ENCODE results near the gene ZNF578. TPM values are rescaled to one million over a fixed set of nuclear protein-coding genes. Genes with fewer than 3 reads are reported as not detected.
A peak's percentile ranks its signal among the peaks of the same experiment; 100 is the strongest.

The ZNF578 gene
- total RNA-seq, 2 donors from 2014 or later, result 11.8 to 29.8 TPM

DNA sequence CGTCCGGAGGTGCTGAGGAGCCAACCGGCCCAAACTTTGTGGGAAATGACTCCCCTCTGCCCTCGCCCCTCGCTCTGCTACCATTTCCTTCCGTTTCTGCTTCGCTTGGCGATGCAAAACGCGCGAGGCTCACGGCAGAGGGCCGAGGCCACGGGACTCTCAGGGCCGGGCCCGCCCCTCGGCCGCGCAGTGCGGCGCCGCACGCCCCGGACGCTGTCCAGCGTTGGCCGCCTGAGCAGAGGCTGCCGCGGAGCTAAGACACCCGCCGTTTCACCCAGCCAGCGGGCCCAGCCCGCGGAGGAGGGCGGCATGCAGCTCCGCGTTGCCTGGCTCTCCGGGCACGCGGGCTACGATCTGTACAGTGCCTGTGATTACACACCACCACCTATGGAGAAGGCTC, 2.1 kb upstream of the ZNF578 start:
- TF ChIP-seq, protein P1, sequence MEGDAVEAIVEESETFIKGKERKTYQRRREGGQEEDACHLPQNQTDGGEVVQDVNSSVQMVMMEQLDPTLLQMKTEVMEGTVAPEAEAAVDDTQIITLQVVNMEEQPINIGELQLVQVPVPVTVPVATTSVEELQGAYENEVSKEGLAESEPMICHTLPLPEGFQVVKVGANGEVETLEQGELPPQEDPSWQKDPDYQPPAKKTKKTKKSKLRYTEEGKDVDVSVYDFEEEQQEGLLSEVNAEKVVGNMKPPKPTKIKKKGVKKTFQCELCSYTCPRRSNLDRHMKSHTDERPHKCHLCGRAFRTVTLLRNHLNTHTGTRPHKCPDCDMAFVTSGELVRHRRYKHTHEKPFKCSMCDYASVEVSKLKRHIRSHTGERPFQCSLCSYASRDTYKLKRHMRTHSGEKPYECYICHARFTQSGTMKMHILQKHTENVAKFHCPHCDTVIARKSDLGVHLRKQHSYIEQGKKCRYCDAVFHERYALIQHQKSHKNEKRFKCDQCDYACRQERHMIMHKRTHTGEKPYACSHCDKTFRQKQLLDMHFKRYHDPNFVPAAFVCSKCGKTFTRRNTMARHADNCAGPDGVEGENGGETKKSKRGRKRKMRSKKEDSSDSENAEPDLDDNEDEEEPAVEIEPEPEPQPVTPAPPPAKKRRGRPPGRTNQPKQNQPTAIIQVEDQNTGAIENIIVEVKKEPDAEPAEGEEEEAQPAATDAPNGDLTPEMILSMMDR (conservative IDR thresholded peaks at IDR 0.05), result no peak
- H3K9me3 Mint-ChIP-seq, result peaks cover 64% of the 10 kb centered on the region
- H3K4me1 Mint-ChIP-seq, result no peaks in the 10 kb centered on the region
- Histone ChIP-seq H3K4me3 (ENCODE audit: low read length) (no peak overlapping the region), H3K9me3 (ENCODE audit: control insufficient read depth, low read length) (peaks cover 79% of the 10 kb centered on the region), H3K36me3 (ENCODE audit: control insufficient read depth, insufficient read depth, low read length) (no peaks in the 10 kb centered on the region), H3K27me3 (ENCODE audit: control insufficient read depth, insufficient read depth, low read length, poor library complexity, severe bottlenecking) (no peaks in the 10 kb centered on the region), H3K9ac (ENCODE audit: extremely low read depth, low read length, poor library complexity, severe bottlenecking) (no peak overlapping the region), H3K27ac (ENCODE audit: low read depth, low read length) (no peak overlapping the region), H3K4me1 (ENCODE audit: control insufficient read depth, insufficient read depth, low read length) (no peaks in the 10 kb centered on the region)
- H3K36me3 Mint-ChIP-seq (ENCODE audit: low read depth), result no peaks in the 10 kb centered on the region
- DNase-seq, result no peak
- H3K4me3 Mint-ChIP-seq, result no peak overlapping the region
- 91 to 97% methylated on average over 33 to 41 of the region's 41 CpGs for WGBS, 2 experiments (ENCODE audit: insufficient coverage in 1 of 2, insufficient read length in 1 of 2)
- H3K27ac Mint-ChIP-seq, result no peak overlapping the region
- peaks cover 2% of the 10 kb centered on the region for H3K27me3 Mint-ChIP-seq (ENCODE audit: insufficient read depth)

DNA sequence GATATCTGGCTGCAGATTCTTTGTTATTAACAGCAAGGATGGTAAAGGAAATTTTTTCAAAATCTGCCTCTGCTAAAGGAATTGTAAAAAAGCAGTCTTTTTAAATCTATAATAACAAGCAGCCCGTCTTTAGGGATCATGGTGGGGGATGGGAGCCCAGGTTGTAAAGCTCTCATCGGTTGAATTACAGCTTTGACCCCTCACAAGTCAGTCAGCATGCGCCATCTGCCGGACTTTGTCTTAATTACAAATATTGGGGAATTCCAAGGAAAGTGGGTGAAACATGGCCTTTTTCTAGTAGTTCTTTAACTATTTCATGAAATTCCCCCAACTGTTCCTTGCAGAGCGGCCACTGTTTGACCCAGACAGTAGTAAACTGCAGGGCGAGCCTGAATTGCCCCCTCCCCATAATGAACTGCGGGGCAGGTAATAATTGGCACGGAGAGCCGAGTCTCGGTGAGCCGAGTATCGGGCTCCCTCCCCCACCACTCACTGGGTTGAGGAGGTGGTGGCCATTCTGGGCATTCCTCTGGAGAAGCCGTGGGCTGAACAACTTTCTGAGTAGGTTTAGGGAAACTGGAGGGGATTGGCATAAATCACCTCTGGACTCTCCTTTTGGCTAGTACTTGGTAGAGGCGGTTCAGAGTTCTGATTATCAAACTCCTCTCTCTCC, 11.6 kb downstream of the ZNF578 start:
- no peaks in the 10 kb centered on the region for H3K4me1 ChIP-seq (ENCODE audit: control insufficient read depth, insufficient read depth, low read length)
- 66 to 72% methylated on average over 5 to 14 of the region's 14 CpGs for WGBS, 2 experiments (ENCODE audit: insufficient coverage in 1 of 2, insufficient read length in 1 of 2)
- H3K9me3 Mint-ChIP-seq, result peaks cover 64% of the 10 kb centered on the region

DNA sequence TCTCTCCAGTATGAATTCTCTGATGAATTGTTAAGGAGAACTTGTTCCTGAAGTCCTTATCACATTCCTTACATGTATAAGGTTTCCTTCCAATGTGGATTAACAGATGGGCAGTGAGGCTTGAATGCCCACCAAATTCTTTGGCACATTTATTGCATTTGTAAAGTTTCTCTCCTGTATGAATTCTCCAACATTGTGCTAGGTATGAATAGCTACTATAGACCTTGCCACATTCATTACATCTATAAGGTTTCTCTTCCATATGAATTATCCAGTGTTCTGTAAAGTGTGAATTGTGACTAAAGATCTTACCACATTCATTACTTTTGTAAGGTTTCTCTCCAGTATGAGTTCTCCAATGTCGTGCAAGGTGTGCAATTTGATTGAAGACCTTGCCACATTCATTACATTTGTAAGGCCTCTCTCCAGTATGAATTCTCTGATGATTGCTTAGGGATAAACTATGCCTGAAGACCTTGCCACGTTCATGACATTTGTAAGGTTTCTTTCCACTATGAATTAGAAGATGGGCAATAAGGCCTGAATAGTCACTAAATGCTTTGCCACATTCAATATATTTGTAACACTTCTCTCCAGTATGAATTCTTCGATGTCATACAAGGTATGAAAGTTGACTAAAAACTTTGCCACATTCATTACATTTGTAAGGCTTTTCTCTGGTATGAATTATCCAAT, 20.4 kb downstream of the ZNF578 start:
- Histone ChIP-seq H3K27me3 (ENCODE audit: control insufficient read depth, insufficient read depth, low read length, poor library complexity, severe bottlenecking) (no peaks in the 10 kb centered on the region), H3K4me1 (ENCODE audit: control insufficient read depth, insufficient read depth, low read length) (no peaks in the 10 kb centered on the region), H3K27ac (ENCODE audit: low read depth, low read length) (no peak overlapping the region), H3K4me3 (ENCODE audit: low read length) (peak overlapping the region; percentile 59), H3K9ac (ENCODE audit: extremely low read depth, low read length, poor library complexity, severe bottlenecking) (no peak overlapping the region), H3K36me3 (ENCODE audit: control insufficient read depth, insufficient read depth, low read length) (no peaks in the 10 kb centered on the region), H3K9me3 (ENCODE audit: control insufficient read depth, low read length) (peaks cover 97% of the 10 kb centered on the region)
- Mint-ChIP-seq H3K36me3 (ENCODE audit: low read depth) (peaks cover 43% of the 10 kb centered on the region), H3K9me3 (peaks cover 97% of the 10 kb centered on the region), H3K4me1 (no peaks in the 10 kb centered on the region), H3K27ac (no peak overlapping the region), H3K27me3 (ENCODE audit: insufficient read depth) (no peaks in the 10 kb centered on the region), H3K4me3 (no peak overlapping the region)
- WGBS, 2 experiments (ENCODE audit: insufficient coverage in 1 of 2, insufficient read length in 1 of 2), result 67 to 74% methylated on average over 1 to 3 of the region's 3 CpGs
- DNase-seq, result no peak
- TF ChIP-seq, protein P1 (conservative IDR thresholded peaks at IDR 0.05), result no peak

More for the DNA sequence above, 11.6 kb downstream of the ZNF578 start:
- Histone ChIP-seq H3K4me3 (ENCODE audit: low read length) (peak overlapping the region; percentile 47), H3K9me3 (ENCODE audit: control insufficient read depth, low read length) (peaks cover 97% of the 10 kb centered on the region), H3K27me3 (ENCODE audit: control insufficient read depth, insufficient read depth, low read length, poor library complexity, severe bottlenecking) (no peaks in the 10 kb centered on the region), H3K27ac (ENCODE audit: low read depth, low read length) (no peak overlapping the region), H3K36me3 (ENCODE audit: control insufficient read depth, insufficient read depth, low read length) (no peaks in the 10 kb centered on the region), H3K9ac (ENCODE audit: extremely low read depth, low read length, poor library complexity, severe bottlenecking) (no peak overlapping the region)
- Mint-ChIP-seq H3K27ac (peak overlapping the region; percentile 66), H3K4me3 (no peak overlapping the region), H3K4me1 (peaks cover 4% of the 10 kb centered on the region), H3K27me3 (ENCODE audit: insufficient read depth) (no peaks in the 10 kb centered on the region), H3K36me3 (ENCODE audit: low read depth) (peaks cover 12% of the 10 kb centered on the region)
- DNase-seq, result peak; percentile 86
- TF ChIP-seq, protein P1 (conservative IDR thresholded peaks at IDR 0.05), result peak; percentile 85
